GM21786 (cell line): ENCODE measurements around the gene AFF2.
"Not testable (repeated sequence)": the region's sequence is repeated elsewhere in the genome, so short reads cannot be mapped to it uniquely, and the experiment has no call there.

Source experiments
- ATAC-seq: cut with Tn5 transposase; IDR thresholded peaks from one replicate; pipeline ENCODE4 v1.9.1; 2021; ENCODE audit not compliant: unreplicated experiment

AFF2 gene

DNA sequence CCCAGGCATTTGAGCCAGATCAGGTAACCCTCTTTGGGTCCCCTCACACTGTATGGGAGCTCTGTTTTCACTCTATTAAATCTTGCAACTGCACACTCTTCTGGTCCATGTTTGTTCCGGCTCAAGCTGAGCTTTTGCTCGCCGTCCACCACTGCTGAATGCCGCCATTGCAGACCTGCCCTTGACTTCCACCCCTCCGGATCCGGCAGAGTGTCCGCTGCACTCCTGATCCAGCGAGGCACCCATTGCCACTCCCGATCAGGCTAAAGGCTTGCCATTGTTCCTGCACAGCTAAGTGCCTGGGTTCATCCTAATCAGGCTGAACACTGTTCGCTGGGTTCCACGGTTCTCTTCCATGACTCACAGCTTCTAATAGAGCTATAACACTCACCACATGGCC is 406.2 kb downstream of the AFF2 start:
- ATAC-seq, result not testable (repeated sequence)

DNA sequence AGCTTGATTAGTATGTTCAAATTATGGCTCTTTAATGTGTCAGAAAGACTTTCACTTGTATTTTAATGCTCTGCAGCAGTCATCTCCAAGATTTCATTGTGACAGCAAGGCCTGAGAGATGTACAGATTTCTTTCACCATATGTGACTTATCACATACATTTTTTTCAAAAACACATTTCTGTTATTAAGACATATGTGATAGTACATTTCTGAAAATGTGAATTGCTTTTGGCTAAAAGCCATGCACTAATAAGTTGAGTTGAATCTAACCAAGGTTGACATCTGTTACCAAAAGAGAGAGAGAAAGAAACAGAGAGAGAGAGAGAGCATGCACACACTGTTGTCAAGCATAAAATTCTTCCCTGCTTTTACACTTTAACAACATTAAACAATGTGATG is 409.3 kb downstream of the AFF2 start:
- ATAC-seq, result no peak

DNA sequence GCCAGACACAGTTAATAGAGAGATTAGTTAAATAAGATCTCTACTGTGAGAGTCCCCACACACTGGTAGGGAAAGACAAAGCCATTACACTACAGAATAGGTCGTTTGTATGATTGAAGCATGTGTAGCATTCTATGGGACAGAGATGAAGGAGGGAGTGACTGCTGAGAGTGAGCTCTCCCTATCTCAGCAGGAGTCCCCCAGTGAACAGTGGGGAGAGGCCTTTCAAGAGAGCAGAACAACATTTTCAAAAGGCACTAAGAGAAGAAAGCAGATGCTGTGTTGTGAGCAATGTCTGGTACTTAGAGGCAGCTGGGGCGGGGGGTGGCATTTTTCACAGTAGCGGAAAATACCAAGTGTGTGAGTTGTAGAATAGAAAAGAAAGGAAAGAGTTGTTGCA is 413.6 kb downstream of the AFF2 start:
- no peak for ATAC-seq

DNA sequence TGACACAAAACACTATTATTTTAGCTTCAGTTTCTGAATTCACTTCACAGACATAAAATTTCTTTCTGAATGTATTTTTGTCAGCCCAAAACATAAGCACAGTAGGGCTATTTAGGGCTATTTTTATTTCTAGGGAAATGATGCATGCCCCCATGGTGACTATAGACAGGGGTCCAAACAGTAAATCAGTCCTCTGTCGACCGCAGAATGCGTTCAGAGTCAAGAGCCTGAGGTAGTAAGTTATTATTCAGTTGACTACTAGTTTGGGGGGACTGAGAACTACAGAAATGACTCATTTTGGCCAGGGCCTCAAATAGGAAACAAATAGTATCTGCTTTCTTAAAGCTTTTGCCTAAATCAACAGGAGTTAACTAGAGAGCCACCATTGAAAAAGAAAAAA is 414.4 kb downstream of the AFF2 start:
- ATAC-seq, result peak; percentile 76

DNA sequence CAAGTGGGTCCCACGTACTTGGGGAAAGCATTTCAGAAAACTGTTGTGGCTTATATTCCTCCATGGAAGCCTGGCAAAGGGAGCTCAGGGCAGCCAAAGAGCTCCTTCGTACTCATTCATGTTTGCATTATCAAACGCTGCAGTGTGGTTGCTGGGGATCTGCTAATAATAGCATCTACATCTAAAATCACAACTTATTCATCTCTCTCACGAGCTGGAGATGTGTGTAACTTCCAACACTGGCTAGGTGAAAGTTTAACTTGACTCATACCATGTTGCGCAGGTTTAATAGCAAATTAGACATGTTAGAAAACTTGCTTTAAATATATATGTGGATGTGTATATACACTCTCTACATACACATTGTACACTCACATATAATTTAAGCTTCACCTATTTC is 415.1 kb downstream of the AFF2 start:
- ATAC-seq, result peak; percentile 14

DNA sequence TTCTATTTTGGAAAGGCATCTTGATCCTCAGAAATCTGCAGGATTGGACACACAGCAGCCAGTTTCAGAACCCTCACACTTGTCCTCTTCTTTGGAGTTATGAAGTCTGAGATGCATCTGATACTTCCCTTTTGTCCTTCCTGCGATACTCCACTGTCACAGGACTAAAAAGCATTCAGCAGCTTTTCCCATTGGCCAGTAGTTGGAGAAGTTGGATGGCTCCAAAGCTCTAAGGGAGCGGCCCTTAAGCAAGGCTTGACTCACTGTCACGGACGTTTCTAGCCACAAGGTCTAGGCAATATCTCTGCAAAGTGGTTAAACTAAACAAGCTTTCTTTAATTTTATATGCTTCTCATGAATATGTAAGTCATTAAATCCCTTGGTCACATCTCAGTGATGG is 417.0 kb downstream of the AFF2 start:
- ATAC-seq, result no peak

DNA sequence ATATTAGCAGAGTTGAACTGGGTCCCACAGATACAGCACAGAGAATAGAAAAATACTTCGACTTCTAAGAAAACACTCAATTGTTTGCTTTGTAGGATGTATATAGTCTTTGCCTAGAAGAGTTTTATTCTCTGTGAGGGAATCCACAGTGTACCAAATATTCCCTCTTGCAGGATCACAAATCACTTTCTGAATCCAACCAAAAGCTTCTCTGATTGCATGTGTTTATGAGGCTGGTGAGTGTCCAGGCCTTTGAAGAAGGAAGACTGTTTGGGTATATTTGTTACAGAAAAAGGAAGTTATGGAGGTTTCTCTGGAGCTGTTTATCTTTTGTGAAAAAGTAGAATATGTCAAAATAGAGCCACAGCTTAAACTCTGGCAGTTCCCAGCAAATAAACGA is 423.2 kb downstream of the AFF2 start:
- ATAC-seq, result no peak

DNA sequence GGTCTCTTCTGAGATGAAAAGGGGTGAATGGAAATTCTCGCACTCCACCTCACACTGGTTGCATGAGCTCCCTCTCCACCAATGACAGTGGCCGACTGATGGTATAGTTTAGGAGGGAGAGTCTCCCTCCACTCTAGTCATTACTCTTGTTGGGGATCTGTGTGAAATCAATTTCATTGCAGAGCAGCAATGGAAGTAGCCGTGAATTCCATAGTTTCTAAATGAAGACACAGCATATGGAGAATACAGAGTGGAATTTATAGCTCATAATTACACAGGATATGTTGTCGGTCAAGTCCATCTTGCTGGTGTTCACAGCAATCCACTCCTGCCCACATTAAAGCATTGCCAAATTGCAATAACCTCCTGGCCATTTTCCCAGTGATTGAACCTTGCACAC is 426.0 kb downstream of the AFF2 start:
- no peak for ATAC-seq

DNA sequence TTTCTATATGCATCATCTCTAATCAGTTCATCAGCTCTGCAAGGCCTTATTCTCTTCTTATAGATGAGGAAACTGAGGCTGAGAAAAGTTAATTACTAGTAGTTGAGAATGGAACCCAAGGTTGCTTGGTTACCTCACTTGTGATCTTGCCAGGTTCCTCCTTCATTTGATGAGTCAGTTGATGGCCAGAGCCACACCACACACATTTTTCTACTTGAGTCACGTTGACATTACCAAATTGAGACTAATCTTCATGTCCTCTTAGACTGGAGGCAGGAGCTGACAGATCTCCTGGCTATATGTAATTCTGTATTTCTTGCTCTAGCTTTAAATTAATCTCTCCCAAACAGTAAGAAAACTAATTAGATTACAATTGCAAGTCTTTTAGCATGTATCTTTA is 428.4 kb downstream of the AFF2 start:
- no peak for ATAC-seq

DNA sequence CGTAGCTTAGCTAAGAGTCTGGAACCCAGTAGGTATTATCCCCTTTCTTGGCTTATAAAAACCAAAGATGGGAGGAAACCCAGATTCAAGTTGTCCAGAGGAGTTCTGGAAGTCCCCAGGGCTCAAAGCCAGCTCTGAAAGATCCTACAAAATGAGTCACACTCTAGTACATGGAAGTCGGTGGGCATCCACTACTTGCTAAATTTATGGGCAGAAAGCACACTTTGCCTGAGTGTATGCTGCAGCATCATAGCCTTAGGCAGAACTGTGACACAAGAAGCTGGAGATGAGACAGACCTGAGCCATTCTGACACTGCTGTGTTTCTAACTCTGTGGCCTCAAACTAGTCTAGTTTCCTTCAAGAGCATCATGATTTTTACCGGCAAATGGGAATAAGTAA is 429.3 kb downstream of the AFF2 start:
- ATAC-seq, result no peak

DNA sequence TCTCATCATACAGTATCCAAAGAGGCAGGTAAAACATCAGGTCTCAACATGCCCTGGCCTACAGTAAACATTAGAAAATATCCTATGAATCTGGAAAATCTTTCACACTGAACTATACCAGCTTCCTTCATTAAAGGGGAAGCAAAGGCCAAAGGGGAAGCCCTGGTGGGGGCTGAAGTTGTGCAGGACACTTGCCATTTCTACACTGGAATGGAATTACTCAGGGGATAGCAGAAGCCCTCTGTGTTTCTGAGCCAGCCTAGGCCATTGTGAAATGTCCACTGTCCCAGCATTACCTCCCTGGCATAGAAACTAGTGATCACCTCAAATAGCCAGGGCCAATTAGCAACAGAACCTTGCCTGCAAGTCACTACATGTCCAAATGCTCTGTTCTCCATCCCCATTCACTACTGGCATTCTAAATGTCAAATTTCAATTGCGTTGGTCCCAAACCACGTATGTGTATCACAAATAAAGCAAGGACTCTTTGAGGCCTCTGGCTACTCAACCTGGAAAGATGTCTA is 429.9 kb downstream of the AFF2 start:
- no peak for ATAC-seq

DNA sequence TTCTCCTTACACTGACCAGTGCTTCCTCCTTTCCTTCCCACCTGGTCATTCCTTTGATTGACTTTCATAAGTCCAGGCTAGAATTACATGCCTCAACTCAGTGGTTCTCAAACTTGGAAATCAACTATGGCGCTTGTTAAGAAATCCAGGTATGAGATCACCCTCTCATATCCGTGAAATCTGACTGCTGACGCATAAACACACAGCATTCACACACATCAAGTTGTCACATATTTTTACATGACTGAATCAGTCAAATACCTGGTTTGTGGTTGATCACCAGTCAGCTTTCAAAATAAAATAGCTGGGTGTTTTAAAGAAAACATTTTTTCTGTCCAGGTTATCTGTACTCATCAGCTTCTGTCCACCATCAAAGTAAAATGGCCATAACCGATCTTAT is 433.5 kb downstream of the AFF2 start:
- no peak for ATAC-seq

DNA sequence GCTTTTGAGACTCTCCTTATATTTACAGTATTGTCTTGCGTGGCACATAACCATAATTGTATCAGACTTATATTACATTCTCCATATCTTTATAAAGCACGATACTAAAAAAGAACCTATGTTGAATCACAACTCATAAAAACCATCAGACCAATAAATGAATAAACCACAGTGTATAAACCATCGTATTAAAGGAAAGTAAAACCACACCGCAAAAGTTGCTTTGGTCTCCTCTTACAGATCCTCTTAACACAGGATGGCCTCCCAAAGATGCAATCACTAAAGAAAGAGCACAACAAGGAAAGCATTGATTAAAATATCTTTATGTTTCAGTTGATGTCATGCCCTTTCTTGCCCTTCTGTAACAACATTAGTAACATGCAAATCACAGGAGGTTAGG is 437.9 kb downstream of the AFF2 start:
- ATAC-seq, result no peak

DNA sequence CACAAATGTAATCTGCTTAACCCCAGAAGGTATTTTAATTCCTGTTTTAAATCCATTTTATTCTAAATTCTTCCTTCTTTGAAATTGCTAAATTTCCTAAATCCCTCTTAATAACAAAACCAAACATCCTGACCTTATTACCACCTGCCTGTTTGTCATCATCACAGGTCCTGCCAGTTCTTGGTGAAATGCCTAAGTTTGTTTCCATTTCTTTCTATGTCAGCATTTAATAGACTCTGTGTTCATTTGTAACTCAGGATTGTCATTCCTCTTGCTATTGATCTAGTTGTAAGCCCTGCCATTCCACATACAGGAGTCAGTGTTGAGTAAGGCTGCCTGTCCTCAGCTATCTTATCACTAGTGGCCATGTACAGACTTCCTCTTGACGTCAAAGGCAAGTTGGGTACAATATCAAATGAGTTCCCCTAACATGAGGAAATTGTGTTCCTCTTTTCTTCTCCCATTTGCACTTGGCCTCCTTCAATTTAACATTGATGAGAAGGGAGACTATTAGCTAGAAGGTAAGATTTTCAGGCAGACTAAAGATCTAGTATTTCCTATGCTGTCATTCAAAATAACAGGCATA is 440.1 kb downstream of the AFF2 start:
- ATAC-seq, result no peak

DNA sequence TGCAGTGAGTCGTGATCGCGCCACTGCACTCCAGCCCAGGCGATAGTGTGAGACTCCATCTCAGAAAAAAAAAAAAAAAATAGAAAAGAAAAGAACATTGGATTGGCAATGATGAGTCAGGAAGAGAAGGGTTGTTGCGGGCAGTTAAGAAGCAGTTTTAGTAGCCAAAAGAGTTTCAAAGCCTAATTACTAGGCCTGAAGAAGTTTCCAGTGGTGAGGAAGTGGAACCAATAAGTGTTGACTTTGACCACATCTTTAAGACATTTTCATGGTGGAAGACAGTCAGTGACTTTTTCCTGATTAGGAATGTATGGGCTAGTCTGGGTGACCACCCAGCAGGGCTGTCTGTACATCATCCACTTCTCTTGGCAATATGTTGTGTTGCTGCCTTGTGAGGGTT is 442.3 kb downstream of the AFF2 start:
- no peak for ATAC-seq

DNA sequence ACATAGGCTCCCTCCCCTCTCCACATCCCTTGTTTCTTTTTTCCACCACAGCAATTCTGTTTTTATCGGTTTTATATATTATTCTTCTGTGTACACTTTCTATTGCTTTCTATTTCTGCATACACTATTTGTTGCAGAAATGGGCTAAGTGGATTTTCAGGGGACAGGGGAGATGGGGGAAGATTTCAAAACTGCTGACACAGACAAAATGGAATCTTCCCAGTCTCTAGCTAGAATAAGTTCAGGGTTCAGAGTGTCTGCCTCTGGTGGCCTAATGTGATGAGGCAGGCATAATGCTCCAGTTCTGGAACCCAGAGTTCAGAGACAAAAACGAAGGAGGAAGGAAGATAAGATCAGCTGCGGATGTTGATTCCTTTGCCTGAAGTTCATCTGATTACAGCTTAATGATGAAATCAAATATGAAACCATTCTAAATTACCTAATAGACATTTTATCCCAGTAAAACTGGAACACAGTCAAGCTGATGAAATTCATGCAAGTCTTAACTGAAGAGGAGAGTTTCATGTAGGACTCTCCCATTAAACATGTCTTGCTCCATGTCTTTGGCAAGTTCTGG is 447.1 kb downstream of the AFF2 start:
- no peak for ATAC-seq

DNA sequence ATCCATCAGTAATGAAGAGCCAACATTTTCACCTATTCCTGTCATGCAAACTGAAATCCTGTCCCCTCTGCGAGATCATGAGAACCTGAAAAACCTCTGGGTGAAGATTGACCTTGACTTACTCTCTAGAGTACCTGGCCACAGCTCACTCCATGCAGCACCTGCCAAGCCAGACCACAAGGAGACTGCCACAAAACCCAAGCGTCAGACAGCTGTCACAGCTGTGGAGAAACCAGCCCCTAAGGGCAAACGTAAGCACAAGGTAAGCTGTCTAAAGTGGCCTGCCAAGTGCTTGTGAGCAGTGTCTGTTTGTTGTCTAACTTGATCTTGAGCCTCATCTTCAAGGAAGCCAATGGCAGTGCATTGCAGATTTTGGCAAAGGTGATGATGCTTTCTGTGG is 455.9 kb downstream of the AFF2 start:
- ATAC-seq, result no peak

DNA sequence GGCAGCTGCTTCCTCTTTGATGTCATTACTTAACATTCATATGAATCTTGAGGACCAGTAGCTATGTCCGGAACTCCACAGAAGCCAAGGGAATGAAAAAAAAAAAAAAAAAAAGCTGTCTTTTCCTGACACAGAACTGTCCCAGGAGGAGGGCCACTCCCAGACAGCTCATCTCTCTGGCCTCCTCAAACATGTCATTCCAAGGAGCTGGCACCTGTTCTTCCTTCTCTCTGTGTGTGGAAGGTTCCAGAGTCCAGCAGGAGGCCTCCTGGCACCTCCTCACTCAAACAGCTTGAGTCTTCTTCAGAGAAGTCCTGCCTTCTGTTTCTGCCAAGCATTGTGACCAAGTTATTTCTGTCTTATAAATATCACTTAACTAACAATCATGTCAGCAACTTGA is 458.5 kb downstream of the AFF2 start:
- no peak for ATAC-seq

DNA sequence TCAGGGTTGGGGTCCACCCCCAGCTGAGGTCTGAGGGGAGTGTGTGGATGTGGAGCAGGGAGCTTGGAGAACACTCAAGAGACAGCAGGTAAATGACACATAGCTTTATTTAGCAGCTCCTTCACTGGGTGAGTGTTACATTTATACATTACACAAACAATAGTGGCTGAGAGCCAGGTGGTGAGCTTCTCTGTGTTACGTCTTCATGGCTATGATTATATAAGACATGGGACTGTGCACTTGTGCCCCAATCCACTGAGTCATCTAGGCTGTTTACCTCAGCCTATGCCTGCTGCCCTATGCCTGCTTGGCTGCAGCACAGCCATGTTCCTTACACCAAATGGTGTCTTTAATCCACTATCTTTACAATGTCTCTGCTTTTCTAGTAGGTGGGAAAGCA is 459.6 kb downstream of the AFF2 start:
- ATAC-seq, result no peak

DNA sequence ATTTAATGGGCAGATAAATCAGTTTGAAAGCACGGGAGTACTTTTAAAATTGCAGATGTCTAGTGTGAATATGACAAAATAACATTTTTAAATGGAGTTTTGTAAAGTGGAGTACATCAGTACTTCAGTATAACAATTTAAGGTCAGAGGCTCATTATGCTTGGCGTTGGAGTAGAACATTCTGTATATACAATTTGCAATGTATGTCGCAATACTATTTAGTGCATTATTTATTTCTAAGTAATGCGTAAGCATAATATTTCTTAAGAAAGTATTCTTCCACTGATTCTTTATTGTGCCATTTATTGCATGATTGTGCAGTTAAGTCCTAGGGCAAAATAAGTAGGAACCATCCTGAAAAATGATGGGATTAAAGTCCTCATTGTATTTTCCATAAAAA is 461.6 kb downstream of the AFF2 start:
- no peak for ATAC-seq

DNA sequence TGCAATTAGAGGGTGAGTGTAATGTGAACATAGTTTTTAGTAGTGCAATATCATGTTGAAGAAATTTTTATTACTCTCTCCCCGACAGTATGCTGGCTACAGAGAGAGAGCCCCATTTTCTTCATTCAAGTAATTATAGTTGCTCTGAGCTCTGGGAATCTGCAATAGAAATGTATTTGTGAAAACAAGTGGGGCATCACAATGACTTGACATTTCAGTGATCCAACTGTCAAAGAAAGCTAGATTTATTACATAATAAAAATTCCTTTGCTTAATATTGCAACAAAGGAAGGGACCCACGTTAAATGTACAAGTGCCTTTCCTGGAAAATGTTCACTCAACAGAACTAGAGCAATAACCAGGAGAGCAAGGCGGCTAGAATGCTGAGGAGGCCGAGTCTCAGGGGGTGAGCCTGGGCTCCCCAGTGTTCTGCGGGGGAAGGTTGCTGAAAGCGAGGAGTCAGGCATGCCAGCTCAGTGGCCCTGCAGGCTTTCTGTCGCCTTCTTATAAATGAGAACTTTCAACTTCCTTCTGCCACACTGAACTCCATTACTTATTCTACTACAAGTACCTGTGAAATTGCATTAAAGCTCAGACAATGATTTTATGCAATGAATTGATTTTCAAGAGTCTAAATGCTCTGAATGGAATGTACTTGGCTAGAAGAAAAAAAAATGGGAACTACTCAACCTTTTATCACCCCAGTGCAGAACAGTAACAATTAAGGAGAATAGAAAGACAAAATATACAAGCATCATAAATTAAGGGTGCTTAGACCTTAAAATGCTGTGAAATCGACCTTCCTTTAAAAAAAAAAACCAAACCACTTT is 476.4 kb downstream of the AFF2 start:
- ATAC-seq, result no peak

DNA sequence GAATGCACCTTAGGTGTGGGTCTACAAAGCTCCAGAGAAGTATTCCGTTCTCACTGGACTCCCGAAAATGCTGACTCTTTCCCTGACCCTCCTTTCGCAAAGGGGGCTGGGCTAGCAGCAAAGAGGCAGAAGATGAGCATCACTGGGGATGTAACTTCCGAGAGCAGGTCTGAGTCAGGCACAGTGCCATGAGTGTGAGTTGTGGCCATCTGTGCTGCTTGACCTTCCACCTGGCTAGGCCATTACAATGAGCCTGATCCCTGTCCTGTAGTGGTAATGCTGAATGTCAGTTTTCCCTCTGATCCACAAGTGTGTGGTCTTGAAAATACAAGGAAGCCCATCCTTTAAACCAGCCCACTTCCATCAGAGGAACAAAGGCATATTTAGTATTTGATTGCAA is 479.4 kb downstream of the AFF2 start:
- ATAC-seq, result no peak
